ENCODE results near the gene TCEAL7. TPM values are rescaled to one million over a fixed set of nuclear protein-coding genes. Genes with fewer than 3 reads are reported as not detected.

TCEAL7 gene
- total and polyA plus RNA-seq, 2 experiments from 2014 or later: 7.3 to 17.2 TPM

DNA sequence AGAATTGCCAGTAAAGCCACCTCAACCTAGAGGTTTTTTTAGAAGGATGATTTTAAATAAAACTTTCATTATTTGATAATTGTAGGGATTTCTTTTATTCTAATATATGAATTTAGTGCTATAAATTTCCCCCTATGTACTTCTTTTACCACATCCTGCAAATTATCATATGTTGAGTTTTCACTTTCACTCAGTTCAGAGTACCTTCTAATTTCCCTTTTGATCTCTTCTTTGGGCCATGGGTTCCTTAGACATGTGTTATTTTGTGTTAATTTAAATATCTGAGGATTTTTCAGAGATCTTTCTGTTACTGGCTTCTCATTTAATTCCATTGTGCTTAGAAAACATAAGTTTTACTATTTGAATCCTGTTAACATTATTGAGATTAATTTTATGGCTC lies 25.3 kb upstream of the TCEAL7 start:
- H3K4me3 ChIP-seq: no peak overlapping the region
- no peaks in the 10 kb centered on the region for H3K4me1 ChIP-seq (ENCODE audit: insufficient read depth)
- TF ChIP-seq CREB1 (CRISPR knock-in tag; IDR thresholded peaks at IDR 0.05; ENCODE audit: low read depth) (no peak), ZNF331 (CRISPR knock-in tag; IDR thresholded peaks at IDR 0.05; ENCODE audit: low read depth) (no peak), ZNF114 (CRISPR knock-in tag; IDR thresholded peaks at IDR 0.05) (no peak), REST (IDR thresholded peaks at IDR 0.05; ENCODE audit: unreplicated experiment) (no peak), NANOG (IDR thresholded peaks at IDR 0.05; ENCODE audit: borderline replicate concordance) (no peak), JUNB (IDR thresholded peaks at IDR 0.05; ENCODE audit: unreplicated experiment) (no peak), EZH2phosphoT487 (IDR thresholded peaks at IDR 0.05; ENCODE audit: unreplicated experiment) (no peak), EZH2 (IDR thresholded peaks at IDR 0.05; ENCODE audit: low read depth, unreplicated experiment) (no peak), STAT1 (IDR thresholded peaks at IDR 0.05; ENCODE audit: unreplicated experiment) (no peak), ETS1 (IDR thresholded peaks at IDR 0.05) (no peak), POLR2AphosphoS5 (IDR thresholded peaks at IDR 0.05; ENCODE audit: low read depth) (no peak)
- TF ChIP-seq, protein P1, sequence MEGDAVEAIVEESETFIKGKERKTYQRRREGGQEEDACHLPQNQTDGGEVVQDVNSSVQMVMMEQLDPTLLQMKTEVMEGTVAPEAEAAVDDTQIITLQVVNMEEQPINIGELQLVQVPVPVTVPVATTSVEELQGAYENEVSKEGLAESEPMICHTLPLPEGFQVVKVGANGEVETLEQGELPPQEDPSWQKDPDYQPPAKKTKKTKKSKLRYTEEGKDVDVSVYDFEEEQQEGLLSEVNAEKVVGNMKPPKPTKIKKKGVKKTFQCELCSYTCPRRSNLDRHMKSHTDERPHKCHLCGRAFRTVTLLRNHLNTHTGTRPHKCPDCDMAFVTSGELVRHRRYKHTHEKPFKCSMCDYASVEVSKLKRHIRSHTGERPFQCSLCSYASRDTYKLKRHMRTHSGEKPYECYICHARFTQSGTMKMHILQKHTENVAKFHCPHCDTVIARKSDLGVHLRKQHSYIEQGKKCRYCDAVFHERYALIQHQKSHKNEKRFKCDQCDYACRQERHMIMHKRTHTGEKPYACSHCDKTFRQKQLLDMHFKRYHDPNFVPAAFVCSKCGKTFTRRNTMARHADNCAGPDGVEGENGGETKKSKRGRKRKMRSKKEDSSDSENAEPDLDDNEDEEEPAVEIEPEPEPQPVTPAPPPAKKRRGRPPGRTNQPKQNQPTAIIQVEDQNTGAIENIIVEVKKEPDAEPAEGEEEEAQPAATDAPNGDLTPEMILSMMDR (conservative IDR thresholded peaks at IDR 0.05; ENCODE audit: low read depth in 2 of 2): no peak
- TF ChIP-seq, protein P2, sequence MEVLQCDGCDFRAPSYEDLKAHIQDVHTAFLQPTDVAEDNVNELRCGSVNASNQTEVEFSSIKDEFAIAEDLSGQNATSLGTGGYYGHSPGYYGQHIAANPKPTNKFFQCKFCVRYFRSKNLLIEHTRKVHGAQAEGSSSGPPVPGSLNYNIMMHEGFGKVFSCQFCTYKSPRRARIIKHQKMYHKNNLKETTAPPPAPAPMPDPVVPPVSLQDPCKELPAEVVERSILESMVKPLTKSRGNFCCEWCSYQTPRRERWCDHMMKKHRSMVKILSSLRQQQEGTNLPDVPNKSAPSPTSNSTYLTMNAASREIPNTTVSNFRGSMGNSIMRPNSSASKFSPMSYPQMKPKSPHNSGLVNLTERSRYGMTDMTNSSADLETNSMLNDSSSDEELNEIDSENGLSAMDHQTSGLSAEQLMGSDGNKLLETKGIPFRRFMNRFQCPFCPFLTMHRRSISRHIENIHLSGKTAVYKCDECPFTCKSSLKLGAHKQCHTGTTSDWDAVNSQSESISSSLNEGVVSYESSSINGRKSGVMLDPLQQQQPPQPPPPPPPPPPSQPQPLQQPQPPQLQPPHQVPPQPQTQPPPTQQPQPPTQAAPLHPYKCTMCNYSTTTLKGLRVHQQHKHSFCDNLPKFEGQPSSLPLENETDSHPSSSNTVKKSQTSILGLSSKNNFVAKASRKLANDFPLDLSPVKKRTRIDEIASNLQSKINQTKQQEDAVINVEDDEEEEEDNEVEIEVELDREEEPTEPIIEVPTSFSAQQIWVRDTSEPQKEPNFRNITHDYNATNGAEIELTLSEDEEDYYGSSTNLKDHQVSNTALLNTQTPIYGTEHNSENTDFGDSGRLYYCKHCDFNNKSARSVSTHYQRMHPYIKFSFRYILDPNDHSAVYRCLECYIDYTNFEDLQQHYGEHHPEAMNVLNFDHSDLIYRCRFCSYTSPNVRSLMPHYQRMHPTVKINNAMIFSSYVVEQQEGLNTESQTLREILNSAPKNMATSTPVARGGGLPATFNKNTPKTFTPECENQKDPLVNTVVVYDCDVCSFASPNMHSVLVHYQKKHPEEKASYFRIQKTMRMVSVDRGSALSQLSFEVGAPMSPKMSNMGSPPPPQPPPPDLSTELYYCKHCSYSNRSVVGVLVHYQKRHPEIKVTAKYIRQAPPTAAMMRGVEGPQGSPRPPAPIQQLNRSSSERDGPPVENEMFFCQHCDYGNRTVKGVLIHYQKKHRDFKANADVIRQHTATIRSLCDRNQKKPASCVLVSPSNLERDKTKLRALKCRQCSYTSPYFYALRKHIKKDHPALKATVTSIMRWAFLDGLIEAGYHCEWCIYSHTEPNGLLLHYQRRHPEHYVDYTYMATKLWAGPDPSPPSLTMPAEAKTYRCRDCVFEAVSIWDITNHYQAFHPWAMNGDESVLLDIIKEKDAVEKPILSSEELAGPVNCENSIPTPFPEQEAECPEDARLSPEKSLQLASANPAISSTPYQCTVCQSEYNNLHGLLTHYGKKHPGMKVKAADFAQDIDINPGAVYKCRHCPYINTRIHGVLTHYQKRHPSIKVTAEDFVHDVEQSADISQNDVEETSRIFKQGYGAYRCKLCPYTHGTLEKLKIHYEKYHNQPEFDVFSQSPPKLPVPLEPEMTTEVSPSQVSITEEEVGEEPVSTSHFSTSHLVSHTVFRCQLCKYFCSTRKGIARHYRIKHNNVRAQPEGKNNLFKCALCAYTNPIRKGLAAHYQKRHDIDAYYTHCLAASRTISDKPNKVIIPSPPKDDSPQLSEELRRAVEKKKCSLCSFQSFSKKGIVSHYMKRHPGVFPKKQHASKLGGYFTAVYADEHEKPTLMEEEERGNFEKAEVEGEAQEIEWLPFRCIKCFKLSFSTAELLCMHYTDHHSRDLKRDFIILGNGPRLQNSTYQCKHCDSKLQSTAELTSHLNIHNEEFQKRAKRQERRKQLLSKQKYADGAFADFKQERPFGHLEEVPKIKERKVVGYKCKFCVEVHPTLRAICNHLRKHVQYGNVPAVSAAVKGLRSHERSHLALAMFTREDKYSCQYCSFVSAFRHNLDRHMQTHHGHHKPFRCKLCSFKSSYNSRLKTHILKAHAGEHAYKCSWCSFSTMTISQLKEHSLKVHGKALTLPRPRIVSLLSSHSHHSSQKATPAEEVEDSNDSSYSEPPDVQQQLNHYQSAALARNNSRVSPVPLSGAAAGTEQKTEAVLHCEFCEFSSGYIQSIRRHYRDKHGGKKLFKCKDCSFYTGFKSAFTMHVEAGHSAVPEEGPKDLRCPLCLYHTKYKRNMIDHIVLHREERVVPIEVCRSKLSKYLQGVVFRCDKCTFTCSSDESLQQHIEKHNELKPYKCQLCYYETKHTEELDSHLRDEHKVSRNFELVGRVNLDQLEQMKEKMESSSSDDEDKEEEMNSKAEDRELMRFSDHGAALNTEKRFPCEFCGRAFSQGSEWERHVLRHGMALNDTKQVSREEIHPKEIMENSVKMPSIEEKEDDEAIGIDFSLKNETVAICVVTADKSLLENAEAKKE (CRISPR knock-in tag; IDR thresholded peaks at IDR 0.05): no peak
- no peak overlapping the region for H3K27ac ChIP-seq (ENCODE audit: low read depth)
- H2AFZ ChIP-seq: no peak overlapping the region
- H3K9me2 ChIP-seq (ENCODE audit: insufficient read depth): no peaks in the 10 kb centered on the region
- Mint-ChIP-seq H3K27me3 (ENCODE audit: insufficient read depth, low read depth, poor library complexity) (peaks cover 1% of the 10 kb centered on the region), H3K4me1 (peaks cover 2% of the 10 kb centered on the region; the same call in 2 of the 3 replicates), H3K9me3 (no peaks in the 10 kb centered on the region), H3K36me3 (ENCODE audit: low read depth) (peaks cover 14% of the 10 kb centered on the region), H3K27ac (no peak overlapping the region), H3K4me3 (no peak overlapping the region)
- H3F3A ChIP-seq (replicated peaks; ENCODE audit: low read depth): no peaks in the 10 kb centered on the region
- H3K79me2 ChIP-seq (replicated peaks; ENCODE audit: insufficient read depth): no peaks in the 10 kb centered on the region
- ATAC-seq (no peak), DNase-seq (ENCODE audit: low spot score) (no peak)
- no peaks in the 10 kb centered on the region for H3K27me3 ChIP-seq (ENCODE audit: insufficient read depth)
- H3K4me2 ChIP-seq: no peak overlapping the region
- no peaks in the 10 kb centered on the region for H4K20me1 ChIP-seq (replicated peaks; ENCODE audit: insufficient read depth)
- H3K36me3 ChIP-seq (ENCODE audit: insufficient read depth): no peaks in the 10 kb centered on the region

All from GM23338 (cell line).